Sigmoid colon (tissue), 4 donors: Measurements from ENCODE around the gene RHCG.

Experiments
- EP300 ChIP-seq, 4 donors: sonication (generic); formaldehyde crosslinking; IDR thresholded peaks; one replicate each; pipeline ENCODE4 v1.6.1; 2017; ENCODE audit warnings: antibody characterized with exemption in 4 of 4
- TF ChIP-seq, protein P1 (sequence below), 4 experiments: fragments of 450-650 bp in 3 of 4; fragments of 200-600 bp in 1 of 4; IDR thresholded peaks; one replicate each; pipeline ENCODE4 v1.5.1; 2016 to 2019; ENCODE audit warnings: antibody characterized with exemption in 4 of 4, mild to moderate bottlenecking in 3 of 4, moderate library complexity in 2 of 4

- TF ChIP-seq EP300 (IDR thresholded peaks at IDR 0.05): no peak
- TF ChIP-seq, protein P1, sequence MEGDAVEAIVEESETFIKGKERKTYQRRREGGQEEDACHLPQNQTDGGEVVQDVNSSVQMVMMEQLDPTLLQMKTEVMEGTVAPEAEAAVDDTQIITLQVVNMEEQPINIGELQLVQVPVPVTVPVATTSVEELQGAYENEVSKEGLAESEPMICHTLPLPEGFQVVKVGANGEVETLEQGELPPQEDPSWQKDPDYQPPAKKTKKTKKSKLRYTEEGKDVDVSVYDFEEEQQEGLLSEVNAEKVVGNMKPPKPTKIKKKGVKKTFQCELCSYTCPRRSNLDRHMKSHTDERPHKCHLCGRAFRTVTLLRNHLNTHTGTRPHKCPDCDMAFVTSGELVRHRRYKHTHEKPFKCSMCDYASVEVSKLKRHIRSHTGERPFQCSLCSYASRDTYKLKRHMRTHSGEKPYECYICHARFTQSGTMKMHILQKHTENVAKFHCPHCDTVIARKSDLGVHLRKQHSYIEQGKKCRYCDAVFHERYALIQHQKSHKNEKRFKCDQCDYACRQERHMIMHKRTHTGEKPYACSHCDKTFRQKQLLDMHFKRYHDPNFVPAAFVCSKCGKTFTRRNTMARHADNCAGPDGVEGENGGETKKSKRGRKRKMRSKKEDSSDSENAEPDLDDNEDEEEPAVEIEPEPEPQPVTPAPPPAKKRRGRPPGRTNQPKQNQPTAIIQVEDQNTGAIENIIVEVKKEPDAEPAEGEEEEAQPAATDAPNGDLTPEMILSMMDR (IDR thresholded peaks at IDR 0.05): no peak
These were observed 17.8 kb upstream of the RHCG start for GRCh38 chr15:89514186-89514585.
